HG03460 (cell line): ENCODE measurements around the gene CRADD.
"Not testable (repeated sequence)": the region's sequence is repeated elsewhere in the genome, so short reads cannot be mapped to it uniquely, and the experiment has no call there.

Source experiments
- ATAC-seq: cut with Tn5 transposase; IDR thresholded peaks from one replicate; pipeline ENCODE4 v1.9.1; 2021; ENCODE audit not compliant: unreplicated experiment

The CRADD gene

DNA sequence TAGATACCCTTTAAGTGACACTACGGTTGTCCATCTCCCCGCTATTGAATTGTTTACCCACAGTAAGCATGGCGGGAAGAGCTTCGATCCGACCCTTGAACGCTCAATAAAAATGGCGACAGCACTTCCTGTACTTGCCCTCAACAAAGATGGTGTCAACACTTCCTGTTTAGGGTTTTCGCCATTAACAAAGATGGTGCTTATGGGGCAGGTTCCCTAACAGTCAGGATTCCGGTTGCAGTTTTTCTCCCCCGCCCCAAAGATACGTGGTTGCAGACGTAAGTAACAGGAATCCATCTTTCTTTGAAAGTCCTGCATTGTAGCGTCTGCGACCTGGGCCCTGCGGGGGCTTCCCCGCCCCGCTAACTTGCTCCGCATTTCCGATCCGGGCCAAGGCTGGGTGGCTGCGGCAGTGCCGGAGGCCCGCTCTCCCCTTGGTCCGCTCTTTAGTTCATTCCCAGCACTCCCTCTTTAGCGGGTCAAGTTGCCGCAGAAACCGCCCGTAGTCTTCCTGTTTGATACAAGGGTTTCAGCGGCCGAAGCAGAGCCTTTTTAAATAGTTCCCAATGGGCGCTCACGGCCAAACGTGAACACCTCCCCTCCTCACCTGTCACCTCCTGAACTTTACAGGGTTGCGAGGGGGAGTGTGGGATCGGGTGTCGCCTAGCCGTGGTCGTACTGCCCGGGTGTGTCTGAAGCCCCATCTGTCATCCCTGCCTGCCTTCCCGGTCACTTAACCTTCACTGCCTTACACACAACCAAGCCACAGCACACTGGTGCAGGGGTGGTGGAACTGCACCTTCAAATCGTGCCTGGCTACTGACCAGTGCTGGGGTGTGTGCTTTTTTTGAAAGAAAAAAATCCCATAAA lies at the start of gene CRADD:
Gene CRADD (plus strand): TSS at position 181 of the 870 bp plus-strand sequence.
- ATAC-seq = peak; percentile 93

DNA sequence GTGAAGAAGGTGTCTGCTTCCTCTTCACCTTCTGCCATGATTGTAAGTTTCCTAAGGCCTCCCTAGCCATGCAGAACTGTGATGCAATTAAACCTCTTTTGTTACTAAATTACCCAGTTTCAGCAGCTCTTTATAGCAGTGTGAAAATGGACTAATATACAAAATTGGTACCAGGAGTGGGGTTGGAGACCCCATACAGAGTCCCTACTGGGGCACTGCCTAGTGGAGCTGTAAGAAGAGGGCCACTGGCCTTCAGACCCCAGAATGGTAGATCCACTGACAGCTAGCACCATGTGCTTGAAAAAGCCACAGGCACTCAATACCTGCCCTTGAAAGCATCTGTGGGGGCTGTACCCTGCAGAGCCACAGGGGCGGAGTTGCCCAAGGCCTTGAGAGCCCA lies 44.8 kb upstream of the CRADD start:
- no peak for ATAC-seq

DNA sequence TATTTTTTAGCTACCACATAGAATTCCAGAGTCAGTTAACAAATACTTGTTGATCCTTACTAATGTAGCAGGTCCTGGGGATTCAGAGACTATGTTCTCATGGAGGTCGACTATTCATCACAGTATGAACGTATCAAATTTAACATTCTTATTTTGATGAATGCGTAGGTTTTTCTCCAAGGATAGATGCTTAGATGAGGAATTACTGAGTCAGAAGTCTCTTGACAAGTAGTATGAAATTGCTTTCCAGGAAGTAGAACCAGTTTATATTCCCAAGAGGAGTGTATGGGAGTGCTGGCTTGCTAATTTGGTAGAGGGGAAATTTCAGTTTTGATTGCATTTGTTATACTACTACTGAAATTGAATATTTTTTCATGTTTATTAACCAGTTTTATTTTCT lies 42.8 kb upstream of the CRADD start:
- no peak for ATAC-seq

DNA sequence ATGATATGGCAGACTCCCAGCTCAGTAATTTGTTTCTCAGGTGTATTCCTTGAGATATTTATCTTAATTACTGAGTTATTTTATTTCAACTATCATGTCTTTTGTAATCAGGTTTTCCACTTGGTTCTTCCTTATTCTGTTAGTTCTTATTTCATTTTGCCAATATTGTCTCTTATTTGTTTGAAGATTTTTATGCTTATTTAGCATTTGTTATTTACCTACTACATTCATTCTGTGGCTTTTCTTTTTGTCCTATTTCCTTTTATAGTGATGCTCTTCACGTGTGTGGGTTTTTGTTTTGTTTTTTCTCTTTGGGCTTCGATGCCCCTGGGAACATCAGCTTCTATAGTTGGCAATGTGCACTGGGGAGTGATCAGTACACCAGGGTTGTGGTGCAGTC lies 40.5 kb upstream of the CRADD start:
- ATAC-seq = no peak

DNA sequence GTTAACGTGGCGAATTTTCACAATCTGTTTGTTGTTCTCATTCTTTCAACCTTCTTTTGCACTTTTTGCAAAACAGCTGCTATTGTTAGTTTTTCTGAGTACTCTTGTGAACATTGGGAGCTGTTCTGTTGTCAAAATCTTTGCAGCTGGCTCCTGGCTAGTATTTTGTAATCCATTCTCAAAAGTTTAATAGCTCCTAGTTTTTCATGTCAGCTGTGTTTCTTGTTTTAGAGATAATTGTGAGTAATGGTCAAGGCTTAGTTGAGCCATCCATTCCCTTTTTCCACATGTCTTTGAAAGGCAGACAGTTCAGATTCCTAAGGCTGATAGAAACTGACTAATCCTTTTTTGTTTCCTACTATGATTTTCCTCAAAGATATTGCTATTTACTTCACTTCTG lies 39.1 kb upstream of the CRADD start:
- ATAC-seq = no peak

DNA sequence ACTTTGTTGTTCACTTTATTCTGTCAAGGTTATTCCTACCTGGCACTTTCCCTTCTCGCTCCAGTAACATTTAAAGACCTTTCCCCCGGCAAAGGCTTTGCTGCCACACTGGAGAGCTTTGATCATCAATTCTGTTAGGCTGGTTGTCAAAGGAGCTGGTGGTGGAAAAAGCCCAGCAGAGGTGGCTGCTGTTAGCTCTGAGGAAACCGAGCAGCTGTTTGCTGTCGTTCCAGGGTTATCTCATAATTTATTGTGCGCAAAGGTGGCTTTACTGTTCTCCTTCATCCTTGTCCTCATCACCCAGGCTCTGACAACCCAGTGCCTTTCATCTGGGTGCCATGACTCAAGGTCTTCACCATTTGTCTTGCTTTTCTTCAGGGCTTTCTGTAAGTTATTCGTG lies 38.2 kb upstream of the CRADD start:
- ATAC-seq = no peak

DNA sequence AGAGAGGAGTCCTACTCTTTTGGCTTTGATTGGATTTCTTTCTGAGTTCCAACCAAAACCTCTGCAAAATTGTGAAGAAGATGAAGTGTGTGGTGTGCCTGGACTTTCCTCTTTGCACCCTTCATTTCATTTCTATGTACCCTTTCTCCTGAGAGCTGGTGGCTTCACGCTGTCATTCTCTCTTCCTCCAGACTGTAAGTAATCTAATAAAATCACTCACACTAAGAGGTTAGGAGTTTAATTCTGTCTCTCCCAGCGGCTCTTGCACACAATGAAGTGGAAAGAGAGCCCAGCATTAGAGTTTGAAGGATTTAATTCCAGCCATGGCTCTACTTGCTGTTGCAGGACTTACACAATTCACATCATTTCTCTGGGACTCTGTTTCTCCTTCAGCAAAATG lies 37.8 kb upstream of the CRADD start:
- ATAC-seq = no peak

DNA sequence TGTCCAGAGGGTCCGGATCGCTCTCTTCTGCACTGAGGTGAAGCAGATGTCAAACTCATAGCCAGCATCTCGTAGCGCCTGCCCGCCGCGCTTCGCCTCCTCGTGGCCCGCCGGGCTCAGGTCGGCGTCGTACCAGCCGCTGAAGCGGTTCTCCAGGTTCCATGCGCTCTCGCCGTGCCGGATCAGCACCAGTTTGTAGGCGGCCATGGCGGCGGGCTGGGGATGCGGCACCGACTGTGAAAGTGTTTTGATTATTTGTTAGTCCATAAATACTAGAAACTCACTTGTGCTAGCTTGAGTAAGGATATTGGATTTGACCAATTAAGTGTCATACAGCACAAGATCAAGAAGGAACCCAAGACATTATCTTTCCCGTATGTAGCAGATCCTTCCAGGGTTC lies 35.8 kb upstream of the CRADD start:
- not testable (repeated sequence) for ATAC-seq

DNA sequence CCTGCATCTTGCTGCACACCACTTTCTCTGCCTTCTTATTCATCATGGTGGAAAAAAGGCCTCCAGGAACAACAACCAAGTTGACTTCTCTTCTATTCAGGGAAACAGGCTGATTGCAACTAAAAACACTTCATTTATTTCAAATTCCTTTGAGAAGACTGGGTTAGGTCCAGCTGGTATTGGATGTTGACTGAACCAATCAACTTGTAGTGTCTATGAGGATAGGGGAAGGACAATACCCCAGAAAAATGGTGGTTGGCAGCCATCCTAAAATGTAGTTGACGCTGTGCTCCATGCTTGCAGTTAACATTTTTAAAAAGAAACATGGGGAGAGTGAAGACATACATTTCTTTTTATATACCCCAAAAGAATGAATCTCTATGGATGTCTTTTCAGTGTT lies 34.4 kb upstream of the CRADD start:
- no peak for ATAC-seq

DNA sequence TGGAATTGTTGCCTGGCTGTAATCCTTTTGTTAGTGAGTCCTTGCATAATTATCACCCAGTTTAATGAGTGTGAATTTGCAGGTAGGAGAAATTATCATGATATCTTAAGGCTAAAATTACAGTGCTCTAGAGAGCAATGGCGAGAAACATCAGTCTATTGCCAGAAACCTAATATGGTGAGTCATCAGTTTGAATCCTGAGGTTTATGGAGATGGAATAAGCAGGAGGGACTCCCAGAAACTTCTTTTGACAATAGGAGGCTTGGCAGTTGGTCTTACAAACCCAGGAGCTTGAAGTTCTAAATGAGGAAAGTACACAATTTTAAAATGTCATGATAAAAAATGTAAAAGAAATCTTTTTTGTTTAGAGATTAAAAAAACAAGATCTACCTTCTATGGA lies 31.5 kb upstream of the CRADD start:
- no peak for ATAC-seq

DNA sequence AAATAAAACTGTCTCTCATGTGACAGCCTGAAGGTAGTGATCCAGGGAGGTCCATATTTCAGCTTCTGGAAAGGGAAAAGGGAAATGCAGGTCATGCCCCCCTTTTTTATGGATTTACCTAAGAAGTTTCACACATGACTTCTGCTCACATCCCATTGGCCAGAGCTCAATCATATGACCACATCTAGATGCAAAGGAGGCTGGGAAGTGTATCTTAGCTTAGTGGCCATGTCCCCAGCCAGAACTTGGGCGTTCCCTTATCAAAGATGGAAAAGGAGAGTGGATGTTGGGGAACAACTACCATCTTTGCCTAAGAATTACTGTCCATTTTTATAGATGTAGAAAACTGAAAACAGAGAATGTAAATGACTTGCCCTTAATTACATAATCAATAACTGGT lies 26.5 kb upstream of the CRADD start:
- no peak for ATAC-seq

DNA sequence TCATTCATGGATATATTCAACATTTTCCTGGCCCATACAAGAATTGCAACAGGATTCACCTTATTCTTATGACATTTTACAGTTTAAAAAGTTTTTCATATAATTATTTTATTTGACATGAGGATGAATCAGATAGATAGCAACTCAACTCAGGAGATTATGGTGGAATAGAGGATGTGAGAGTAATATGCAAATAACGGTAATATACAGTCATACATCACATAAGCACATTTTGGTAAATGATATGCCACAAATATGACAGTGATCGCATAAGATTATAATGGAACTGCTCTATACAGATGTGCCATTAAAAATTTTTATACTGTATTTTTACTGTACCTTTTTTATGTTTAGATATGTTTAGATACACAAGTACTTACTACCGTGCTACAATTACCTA lies 24.1 kb upstream of the CRADD start:
- ATAC-seq = no peak

DNA sequence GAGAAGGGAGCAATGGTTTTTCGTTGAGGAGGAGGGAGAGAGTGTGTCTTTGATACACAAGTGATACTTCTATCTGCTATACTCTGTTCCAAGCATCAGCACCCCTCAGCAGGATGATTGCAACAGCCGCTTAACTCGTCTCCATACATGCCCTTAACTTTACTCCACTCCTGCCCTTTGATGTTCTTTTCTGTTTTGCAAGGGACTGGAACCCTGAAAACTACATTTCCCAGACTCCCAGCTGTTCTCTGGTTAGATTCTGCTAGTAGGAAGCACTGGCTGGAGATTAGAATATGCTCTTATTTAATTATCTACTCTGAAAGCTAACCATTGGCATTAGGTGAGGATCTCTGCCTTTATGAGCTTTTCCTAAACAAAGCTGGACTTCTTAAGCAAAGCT lies 23.5 kb upstream of the CRADD start:
- ATAC-seq = no peak

DNA sequence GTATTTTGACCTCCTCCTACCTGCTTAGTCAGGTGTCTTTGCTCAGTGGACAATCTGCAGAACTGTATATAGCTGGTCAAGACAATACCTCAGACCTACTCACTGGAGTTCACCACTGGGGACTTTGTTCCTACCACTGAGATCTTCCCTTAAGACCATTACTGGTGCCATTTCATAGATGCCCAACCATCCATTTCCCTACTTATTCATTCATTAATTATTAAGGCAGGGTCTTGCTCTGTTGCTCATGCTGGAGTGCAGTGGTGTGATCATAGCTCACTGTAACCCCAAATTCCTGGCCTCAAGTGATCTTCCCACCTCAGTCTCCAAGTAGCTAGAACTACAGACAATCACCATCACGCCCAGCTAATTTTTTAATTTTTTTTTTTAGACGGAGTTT lies 22.8 kb upstream of the CRADD start:
- ATAC-seq = no peak

DNA sequence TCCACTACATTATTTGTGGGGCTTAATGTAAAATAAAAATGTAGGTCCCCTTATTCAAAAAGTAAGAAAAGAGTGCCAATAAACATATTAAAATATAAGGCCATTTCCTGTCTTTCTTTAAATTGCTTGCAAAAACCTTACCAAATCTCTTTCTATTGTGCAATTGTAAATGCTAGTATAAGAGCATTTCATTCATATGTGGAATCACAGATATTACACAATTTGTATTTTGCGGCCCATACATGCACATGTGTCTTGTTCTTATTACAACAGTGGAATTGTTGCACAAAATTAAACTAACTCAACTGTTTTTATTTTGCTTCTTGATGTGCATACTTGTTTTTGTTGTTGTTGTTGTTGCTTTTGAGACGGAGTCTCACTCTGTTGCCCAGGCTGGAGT lies 20.1 kb upstream of the CRADD start:
- ATAC-seq = no peak

DNA sequence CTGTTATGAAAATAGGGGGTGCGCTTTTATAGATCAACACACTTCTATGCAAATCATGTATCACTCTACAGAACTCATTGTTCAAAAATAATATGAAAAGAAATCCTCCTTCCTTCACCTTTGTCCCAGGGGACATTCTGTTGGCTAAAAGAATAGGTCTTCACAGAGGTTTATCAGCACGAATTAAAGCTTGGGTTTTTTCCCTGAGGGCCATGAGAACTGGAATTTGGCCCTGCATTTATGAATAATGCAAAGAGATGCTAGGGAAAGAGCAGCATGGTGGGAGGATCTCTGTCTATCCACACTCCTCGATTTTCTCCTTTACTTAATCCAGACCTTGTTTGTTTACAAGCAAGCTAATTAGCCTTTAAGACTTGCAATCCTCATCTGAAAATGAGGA lies 16.2 kb upstream of the CRADD start:
- no peak for ATAC-seq

DNA sequence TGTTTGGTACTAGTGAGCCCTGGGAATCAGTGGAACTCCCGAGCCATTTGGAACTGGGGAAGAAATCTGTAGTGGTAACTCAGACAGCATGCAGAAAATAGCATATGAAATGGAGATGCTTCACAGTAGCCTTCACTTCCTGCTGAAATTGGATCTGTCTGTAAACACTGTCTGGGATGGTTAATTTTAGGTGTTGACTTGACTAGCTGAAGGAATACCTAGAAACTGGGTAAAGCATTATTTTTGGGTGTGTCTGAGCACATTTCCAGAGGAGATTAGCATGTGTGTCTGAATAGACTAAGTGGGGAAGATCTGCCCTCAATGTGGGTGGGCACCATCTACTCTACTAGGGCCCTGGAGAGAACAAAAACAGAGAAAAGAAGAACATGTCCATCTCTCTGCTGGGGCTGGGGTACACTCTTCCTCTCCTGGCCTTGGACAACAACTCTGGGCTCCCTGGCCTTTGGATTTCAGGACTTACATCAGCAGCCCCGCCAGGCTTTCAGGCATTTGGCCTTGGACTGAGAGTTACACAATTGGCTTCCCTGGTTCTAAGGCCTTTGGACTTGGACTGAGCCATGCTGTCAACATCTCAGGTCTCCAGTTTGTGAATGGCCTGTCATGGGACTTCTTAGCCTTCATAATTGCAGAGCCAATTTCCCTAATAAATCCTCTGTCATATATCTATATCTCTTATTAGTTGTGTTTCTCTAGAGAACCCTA lies 14.0 kb upstream of the CRADD start:
- no peak for ATAC-seq

DNA sequence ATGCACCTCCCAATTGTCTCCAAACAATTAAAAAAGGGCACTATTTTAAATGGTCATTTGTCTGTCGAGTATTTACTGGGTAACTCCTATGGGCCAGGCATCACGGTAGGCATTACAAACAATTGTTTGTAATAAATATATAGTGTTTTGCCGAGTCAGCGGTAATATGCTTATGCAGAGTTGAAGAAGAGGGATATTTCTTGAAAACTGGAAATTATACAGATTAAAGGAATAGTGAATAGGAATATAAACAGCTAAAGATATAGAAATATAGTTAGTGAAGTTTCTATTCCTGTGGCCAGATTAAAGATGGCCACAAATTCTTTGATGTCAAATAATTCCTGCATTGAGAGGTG lies 13.5 kb upstream of the CRADD start:
- ATAC-seq = no peak

DNA sequence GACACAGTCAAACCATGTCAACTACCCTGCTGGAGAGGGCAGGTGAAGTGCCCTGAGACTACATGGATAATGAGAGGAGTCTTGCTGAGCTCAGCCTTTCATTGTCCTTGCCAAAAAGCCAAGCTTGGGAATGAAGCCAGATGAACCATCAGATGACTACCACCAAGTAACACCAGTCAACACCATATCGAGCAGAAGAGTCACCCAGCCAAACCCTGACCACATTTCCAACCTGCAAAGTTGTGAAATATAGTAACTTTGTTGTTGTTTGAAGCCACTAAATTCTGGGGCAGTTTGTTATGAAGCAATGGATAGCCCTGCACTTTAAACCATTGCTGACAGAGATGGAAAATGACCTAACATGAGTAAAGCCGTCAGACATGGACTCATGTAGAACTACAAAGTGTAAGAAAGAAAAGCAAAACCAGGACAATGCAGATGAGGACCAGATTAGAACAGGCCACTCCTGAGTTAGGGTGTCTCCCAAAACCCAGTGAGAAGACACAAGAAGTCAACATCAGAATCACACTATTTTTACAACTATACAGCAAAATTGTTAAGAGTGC lies 12.5 kb upstream of the CRADD start:
- no peak for ATAC-seq

DNA sequence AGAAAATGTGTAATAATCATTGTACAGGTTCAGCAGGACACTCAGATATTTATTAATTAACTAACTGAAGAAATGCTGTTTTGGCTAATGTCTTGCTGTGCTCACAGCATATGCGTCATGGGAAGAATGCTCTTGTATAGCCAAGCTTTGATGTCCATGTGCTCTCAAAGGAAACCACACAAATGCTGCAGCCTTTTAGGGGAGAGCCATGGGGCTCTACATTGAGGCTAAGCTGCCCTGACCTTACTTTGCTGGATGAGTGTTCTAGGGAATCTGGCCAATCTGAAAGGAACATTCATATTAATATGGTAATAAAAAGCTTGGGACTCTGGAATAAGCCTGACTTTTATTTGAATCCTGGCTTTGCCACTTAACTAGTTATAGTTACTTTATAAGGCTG lies 9.5 kb upstream of the CRADD start:
- no peak for ATAC-seq

DNA sequence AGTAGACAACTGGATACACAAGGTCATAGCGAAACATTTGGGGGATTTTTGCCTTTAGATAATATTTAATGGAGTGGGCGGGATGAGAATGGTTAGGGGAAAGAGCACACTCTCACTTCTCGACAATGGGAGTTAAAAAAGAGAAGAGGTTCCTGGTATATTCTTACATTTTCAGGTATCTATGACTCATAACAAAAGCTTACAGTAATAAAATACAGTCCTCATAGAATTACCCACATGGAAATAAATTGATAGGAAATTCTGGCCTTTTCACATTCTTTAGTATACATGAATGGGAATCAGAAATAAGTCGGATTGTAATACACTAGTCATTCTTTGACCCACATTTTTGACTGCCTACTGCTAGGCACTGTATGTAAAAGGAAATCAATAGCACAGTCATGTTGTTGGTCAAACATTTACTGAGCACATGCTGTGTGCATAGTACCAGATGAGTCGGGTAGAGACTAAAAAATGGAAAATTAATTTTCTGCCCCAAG lies 8.2 kb upstream of the CRADD start:
- ATAC-seq = peak; percentile 78

DNA sequence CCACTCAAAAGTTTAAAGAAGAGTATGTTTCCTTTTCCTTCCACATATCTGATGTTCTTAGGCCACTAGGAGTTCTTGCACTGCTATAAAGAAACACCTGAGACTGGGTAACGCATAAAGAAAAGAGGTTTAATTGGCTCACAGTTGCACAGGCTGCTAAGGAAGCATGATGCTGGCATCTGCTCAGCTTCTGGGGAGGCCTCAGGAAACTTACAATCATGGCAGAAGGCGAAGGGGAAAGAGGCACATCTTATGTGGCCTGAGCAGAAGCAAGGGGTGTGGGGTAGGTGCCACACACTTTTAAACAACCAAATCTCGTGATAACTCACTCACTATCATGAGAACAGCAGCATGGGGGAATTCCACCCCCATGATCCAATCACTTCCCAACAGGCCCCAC lies 7.7 kb upstream of the CRADD start:
- no peak for ATAC-seq
